Subcutaneous adipose tissue (tissue), 4 donors: Measurements from ENCODE around the gene PDE6G. TPM values are rescaled to one million over a fixed set of nuclear protein-coding genes. Genes with fewer than 3 reads are reported as not detected.

Experiments used
- small RNA-seq: library from RNA; depleted of rRNA; stranded (forward); fragments of <200 nt; gene quantifications from one replicate; pipeline ENCODE3, GENCODE V24; 2016
- total RNA-seq, 4 donors: library from RNA; depleted of rRNA; stranded (reverse); fragments of >200 nt; gene quantifications; one replicate each; pipeline ENCODE4 v1.1.0, GENCODE V29; 2016
- TF ChIP-seq, protein P1 (sequence below): fragments of 450-650 bp; IDR thresholded peaks from one replicate; pipeline ENCODE4 v1.5.1; 2016; ENCODE audit warnings: low read depth, mild to moderate bottlenecking, control low read depth, antibody characterized with exemption, moderate library complexity

PDE6G gene
- total RNA-seq, 4 donors from 2014 or later, result 2.7 TPM; not detected in 3

DNA sequence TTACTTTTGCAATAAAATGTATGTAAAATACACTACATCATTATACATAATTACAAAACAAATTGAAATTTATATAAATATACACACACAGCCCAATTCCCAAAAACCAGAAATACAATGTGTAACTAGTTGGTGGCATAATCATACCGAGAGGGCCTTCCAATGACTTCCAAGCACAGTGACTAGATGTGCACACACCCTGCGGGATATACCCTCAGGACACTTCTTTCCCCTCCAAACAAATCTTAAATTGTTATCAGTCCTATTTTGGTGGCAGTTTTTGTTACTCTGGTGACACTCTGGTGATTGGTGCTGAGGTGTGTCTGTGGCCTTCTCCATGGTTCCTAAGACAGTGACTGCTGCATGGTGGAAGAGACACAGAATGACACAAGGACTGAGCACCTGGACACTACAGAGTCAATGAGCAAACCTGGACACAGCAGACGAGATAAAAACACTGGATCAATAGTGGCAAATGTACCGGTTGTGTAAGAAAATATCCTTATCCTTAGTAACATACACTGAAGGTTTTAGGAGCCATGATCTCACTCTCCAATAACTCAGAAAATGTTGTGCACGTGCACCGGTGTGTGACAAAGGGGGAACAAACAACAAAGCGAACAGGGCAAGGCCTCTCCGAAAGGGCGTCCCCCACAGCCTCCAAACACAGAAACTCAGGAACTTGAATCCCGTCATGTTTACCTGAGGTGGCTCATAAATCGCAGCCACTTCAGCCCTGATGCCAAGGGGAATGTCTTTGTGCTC is 52.3 kb downstream of the PDE6G start:
- TF ChIP-seq, protein P1, sequence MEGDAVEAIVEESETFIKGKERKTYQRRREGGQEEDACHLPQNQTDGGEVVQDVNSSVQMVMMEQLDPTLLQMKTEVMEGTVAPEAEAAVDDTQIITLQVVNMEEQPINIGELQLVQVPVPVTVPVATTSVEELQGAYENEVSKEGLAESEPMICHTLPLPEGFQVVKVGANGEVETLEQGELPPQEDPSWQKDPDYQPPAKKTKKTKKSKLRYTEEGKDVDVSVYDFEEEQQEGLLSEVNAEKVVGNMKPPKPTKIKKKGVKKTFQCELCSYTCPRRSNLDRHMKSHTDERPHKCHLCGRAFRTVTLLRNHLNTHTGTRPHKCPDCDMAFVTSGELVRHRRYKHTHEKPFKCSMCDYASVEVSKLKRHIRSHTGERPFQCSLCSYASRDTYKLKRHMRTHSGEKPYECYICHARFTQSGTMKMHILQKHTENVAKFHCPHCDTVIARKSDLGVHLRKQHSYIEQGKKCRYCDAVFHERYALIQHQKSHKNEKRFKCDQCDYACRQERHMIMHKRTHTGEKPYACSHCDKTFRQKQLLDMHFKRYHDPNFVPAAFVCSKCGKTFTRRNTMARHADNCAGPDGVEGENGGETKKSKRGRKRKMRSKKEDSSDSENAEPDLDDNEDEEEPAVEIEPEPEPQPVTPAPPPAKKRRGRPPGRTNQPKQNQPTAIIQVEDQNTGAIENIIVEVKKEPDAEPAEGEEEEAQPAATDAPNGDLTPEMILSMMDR, result no peak

DNA sequence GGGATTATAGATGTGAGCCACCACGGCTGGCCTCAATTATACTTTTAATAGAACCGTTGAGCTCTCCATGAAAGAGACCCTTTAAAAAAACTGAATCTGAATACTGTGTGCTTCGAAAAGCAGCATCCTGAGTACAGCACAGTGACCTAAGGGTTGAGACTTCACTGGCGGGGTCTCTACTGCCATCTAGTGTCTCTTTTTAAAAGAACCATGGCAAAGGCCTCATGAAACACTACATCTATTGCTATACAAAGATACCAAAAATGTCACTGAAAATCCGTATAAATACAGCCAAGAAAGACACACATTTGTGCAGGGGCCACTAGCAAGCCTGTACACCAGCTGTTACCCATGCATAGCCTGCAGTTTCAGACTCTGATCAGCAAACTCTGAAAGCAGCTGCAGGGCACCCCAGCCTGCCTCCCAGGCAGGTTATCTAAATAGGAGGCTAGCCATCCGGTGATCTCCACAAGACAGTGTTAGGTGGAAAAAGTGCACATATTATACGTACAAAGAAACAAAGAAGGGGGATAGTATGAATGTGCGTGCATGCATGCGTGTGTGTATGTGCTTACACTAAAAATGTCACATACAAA is 54.7 kb downstream of the PDE6G start:
- TF ChIP-seq, protein P1, result no peak

Small RNA genes within 50 kb of the gene (small RNA-seq; reads per million reads assigned to genes)
- not detected for gene MIR6786

Other genes with a start within 250 kb of the PDE6G start
- gene ACTG1, start 143.7 kb downstream of the PDE6G start, total RNA-seq, result 1,000 to 10,000 TPM; 1,095 to 1,902 (median 1,493) TPM
- 1 to 10 TPM in 1 of 4 donors, under 1 TPM in 1, not detected in 2; 0.88 to 1.0 TPM for gene FSCN2, start 128.2 kb downstream of the PDE6G start, total RNA-seq
- gene FAAP100, start 104.2 kb downstream of the PDE6G start, total RNA-seq, result 10 to 100 TPM in 3 of 4 donors, 1 to 10 TPM in 1; 9.2 to 27.7 (median 11.9) TPM
- 100 to 1,000 TPM in 1 of 4 donors, 10 to 100 TPM in 3; 47.4 to 112 (median 62.8) TPM for gene NPLOC4, start 19.4 kb downstream of the PDE6G start, total RNA-seq
- 1 to 10 TPM in 1 of 4 donors, under 1 TPM in 2, not detected in 1; 0.44 to 2.4 (median 0.68) TPM for gene TSPAN10, start 19.3 kb downstream of the PDE6G start, total RNA-seq
- gene OXLD1, start 10.1 kb upstream of the PDE6G start, total RNA-seq, result 10 to 100 TPM; 12.4 to 47.3 (median 34.1) TPM
- gene CCDC137, start 10.2 kb upstream of the PDE6G start, total RNA-seq, result 10 to 100 TPM in 1 of 4 donors, 1 to 10 TPM in 3; 7.0 to 11.1 (median 8.5) TPM
- 10 to 100 TPM; 13.2 to 40.3 (median 36.4) TPM for gene ARL16, start 27.3 kb upstream of the PDE6G start, total RNA-seq
- gene HGS, start 27.5 kb upstream of the PDE6G start, total RNA-seq, result 10 to 100 TPM; 35.4 to 79.5 (median 60.5) TPM
- 10 to 100 TPM; 23.8 to 52.0 (median 29.0) TPM for gene MRPL12, start 46.8 kb upstream of the PDE6G start, total RNA-seq
- gene SLC25A10, start 55.7 kb upstream of the PDE6G start, total RNA-seq, result 10 to 100 TPM in 3 of 4 donors, 1 to 10 TPM in 1; 4.9 to 59.5 (median 15.9) TPM
- gene GCGR, start 147.6 kb upstream of the PDE6G start, total RNA-seq, result under 1 TPM in 1 of 4 donors, not detected in 3; 0.38 TPM
- 10 to 100 TPM; 26.6 to 78.7 (median 54.8) TPM for gene MCRIP1, start 176.7 kb upstream of the PDE6G start, total RNA-seq
- gene PPP1R27, start 178.5 kb upstream of the PDE6G start, total RNA-seq, result not detected
- gene P4HB, start 204.0 kb upstream of the PDE6G start, total RNA-seq, result 100 to 1,000 TPM; 289 to 508 (median 447) TPM
- 100 to 1,000 TPM; 116 to 235 (median 167) TPM for gene ARHGDIA, start 214.8 kb upstream of the PDE6G start, total RNA-seq
- gene ALYREF, start 235.0 kb upstream of the PDE6G start, total RNA-seq, result 10 to 100 TPM; 25.4 to 38.8 (median 32.4) TPM
- gene ANAPC11, start 235.2 kb upstream of the PDE6G start, total RNA-seq, result 100 to 1,000 TPM in 3 of 4 donors, 10 to 100 TPM in 1; 88.4 to 132 (median 120) TPM
- gene NPB, start 245.7 kb upstream of the PDE6G start, total RNA-seq, result under 1 TPM in 2 of 4 donors, not detected in 2; 0.17 to 0.22 TPM